GM23248 (cell line): ENCODE results near the gene PRKCE.

Experiments
- EZH2 ChIP-seq: fragments of 200-600 bp; sonication (generic); IDR thresholded peaks from 2 replicates; pipeline ENCODE4 v1.6.1; 2018; ENCODE audit warnings: antibody characterized with exemption, mild to moderate bottlenecking; ENCODE audit not compliant: insufficient read depth, poor library complexity, severe bottlenecking
- EZH2phosphoT487 ChIP-seq: fragments of 200-600 bp; sonication (generic); IDR thresholded peaks from 2 replicates; pipeline ENCODE4 v1.6.1; 2018; ENCODE audit warnings: antibody characterized with exemption, moderate library complexity, mild to moderate bottlenecking, low read depth; ENCODE audit not compliant: insufficient read depth

DNA sequence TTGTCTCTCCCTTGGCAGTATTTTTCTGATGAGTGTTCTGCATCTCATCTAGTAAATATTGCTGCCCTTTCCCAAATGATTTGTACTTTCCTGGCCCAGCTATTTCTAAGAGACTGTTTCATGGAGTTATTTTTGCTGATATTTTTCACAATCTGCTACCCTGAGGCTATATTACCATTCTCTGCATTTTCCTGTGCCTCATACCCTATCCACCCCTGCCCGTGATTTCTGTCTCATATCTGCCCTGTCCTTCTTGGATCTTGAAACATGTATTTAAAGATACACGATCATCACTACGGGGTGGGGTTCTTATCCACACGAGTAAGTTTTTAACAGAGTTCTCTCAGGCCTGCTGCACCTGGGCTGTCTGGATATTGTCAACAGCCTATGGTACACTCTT lies 556.1 kb downstream of the PRKCE start:
- TF ChIP-seq EZH2 (no peak), EZH2phosphoT487 (no peak)
